ENCODE data around the gene METRNL.

GRCh38 chr17:83076938-83077337, 2.5 kb upstream of the METRNL start:
- peak; percentile 40; the same call in 1 of the 2 replicates for TF ChIP-seq CTCF (conservative IDR thresholded peaks at IDR 0.05)
- TF ChIP-seq EZH2 (IDR thresholded peaks at IDR 0.05; ENCODE audit: low read depth), result no peak

Measured in PC-9 (cell line).